Retinal pigment epithelial cell (primary cell): ENCODE data around the gene LRRC4C.

ENCODE experiments used
- DNase-seq: peaks from one replicate; pipeline ENCODE4 v3.0.0-alpha.2; 2010; ENCODE audit warnings: low read depth
- H3K4me3 ChIP-seq: 2 replicates; pipeline ENCODE4 v1.5.1; 2011; ENCODE audit warnings: mild to moderate bottlenecking, low read length, control low read depth, moderate library complexity
- TF ChIP-seq, protein P1 (sequence below): conservative IDR thresholded peaks from 2 replicates; pipeline ENCODE4 v1.5.1; 2011; ENCODE audit warnings: low read depth, low read length, control low read depth, inconsistent platforms

Gene LRRC4C

DNA sequence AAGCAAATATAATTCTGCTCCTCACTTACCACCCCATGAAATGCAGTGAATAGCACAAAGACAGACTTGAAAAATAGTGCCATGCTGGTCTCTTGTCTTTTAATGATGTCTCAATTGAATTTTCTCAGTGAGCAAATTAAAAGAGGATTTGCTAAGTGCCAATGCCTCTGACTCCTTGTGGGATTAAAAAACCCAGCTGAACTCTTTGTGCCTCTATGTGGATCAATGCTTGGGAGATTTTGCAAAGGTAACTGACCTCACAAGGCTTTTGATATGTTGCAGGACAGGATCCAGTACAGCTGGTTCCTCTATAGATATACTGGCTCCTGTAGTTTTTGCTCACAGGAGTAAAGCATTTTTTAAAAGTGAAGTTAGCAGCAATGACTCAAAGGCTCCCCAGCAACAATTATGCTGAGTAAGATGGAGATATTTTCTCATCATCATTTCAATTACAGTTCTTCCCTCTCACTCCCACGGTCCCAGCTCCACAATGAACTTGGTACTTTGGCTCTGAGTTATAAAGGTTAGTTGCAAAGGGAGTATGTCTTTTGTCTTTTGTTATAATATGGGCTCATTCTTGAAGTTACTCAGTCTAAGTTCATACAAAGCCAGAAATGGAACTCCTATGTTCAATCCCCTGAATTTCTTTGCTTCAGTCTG lies 471.5 kb downstream of the LRRC4C start:
- H3K4me3 ChIP-seq = no peak overlapping the region
- TF ChIP-seq, protein P1, sequence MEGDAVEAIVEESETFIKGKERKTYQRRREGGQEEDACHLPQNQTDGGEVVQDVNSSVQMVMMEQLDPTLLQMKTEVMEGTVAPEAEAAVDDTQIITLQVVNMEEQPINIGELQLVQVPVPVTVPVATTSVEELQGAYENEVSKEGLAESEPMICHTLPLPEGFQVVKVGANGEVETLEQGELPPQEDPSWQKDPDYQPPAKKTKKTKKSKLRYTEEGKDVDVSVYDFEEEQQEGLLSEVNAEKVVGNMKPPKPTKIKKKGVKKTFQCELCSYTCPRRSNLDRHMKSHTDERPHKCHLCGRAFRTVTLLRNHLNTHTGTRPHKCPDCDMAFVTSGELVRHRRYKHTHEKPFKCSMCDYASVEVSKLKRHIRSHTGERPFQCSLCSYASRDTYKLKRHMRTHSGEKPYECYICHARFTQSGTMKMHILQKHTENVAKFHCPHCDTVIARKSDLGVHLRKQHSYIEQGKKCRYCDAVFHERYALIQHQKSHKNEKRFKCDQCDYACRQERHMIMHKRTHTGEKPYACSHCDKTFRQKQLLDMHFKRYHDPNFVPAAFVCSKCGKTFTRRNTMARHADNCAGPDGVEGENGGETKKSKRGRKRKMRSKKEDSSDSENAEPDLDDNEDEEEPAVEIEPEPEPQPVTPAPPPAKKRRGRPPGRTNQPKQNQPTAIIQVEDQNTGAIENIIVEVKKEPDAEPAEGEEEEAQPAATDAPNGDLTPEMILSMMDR = no peak
- no peak for DNase-seq

DNA sequence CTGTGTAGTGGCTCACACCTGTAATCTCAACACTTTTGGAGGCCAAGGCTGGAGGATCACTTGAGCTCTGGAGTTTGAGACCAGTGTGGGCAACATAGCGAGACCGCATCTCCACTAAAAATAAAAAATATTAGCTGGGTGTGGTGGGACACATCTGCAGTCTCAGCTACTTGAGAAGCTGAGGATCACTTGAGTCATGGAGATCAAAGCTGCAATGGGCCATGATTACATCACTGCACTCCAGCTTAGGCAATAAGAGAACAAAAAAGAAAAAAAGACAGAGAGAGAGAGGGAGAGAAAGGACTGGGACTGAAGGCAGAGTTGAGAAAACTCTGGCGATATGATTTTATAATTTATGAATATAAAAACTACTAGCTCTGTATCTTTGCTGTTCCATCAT lies 473.1 kb downstream of the LRRC4C start:
- DNase-seq = no peak
- TF ChIP-seq, protein P1 = no peak
- H3K4me3 ChIP-seq = no peak overlapping the region

DNA sequence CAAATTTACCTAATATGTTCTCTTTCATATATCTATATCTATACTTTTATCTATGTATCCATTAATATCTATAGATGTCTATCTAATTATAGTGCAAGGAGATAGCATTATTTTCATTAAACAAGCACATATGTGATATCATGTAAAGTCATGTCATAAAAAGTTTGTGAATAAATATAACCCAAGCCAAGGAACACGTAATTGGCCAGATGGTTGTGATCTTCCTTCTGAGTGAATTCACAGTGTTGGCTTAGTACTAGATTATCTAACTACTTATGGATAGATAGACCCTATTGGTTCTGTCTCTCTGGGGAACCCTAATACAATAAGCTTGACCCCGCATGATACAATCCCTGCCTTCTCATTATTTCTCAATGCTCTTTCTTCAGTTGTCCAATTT lies 484.4 kb downstream of the LRRC4C start:
- H3K4me3 ChIP-seq = no peak overlapping the region
- TF ChIP-seq, protein P1 = no peak
- no peak for DNase-seq

DNA sequence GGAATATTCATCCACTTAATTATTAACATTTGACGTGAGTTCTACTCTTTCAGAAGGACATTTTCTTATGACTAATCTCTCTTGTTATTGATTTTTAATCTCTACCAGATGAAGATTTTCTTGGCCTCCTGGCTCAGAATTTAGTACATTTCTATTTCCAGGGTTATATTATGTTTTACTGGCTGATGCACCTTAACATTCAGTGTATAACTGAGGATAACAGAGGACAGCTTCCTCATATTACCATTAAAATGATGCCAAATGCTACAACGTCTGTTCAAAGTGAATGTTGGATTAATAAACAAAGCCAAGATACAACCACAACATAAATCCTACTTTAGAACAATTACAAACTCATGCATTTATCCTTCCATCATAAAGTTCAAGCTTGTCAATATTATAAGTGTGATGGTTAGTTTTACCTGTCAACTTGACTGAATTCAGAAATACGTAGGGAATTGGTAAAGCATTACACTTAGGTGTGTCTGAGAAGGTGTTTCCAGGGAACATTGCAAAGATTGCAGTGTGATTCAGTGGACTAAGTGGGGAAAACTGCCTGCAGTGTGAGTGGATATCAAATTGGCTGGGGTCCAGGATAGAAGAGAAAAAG lies 485.2 kb downstream of the LRRC4C start:
- DNase-seq = no peak
- TF ChIP-seq, protein P1 = no peak
- H3K4me3 ChIP-seq = no peak overlapping the region

DNA sequence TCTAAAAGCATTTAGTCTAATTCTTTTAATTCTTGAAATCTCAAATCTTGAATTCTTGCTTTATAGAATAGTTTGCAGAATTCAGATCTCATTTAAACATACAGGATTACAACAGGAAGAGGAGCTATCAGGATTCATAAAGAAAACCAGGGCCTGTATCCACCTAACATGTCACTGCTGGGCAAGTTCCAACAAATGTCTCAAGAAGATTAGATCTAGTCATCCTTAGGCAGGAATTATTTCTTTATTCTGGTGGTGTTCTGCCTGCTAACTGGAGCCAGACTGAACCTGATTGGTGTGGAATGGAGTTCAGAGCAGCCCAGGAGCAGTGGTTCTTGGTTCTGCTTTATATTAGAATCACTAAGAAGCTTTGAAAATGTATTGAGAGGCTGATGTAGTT lies 500.7 kb downstream of the LRRC4C start:
- no peak overlapping the region for H3K4me3 ChIP-seq
- TF ChIP-seq, protein P1 = no peak
- no peak for DNase-seq

DNA sequence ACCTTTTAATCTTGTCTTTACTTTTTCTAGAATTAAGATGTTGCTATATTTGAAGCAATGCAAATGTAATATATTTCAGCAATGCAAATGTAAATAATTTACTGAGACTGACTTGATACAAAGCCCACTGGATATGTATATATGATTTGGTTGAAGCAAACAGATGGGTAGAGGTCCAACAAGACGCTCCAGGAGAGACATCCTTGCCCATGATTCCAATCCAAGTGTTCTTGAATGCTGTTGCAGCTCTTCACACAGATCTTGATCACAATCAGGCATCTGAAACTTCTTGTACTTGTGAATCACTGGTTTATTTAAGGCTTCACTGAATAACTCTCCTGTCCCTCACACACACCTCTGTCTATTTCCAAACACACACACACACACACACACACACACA lies 507.0 kb downstream of the LRRC4C start:
- TF ChIP-seq, protein P1 = no peak
- no peak overlapping the region for H3K4me3 ChIP-seq
- no peak for DNase-seq

DNA sequence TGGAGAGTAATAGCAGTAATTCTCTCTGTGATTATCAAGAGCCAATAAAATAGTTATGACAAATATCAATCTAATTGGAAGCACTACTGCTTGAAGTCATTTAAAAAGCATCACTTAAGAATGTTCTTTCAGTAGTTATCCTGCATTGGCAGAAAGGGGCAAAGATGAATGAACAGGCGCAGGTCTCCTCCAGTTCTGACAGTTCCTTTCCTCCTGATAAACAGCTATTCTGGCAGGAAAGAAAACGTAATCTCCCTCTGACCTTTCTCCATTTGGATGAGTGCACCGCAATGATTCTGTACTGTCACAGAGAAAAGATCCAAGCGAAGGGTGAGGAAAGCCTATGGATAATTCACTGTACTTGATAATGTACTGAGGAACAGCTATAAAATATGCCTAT lies 521.5 kb downstream of the LRRC4C start:
- TF ChIP-seq, protein P1 = no peak
- no peak for DNase-seq
- no peak overlapping the region for H3K4me3 ChIP-seq
